Mucosa of descending colon (tissue), 3 donors: ENCODE data around the gene PSMD1. TPM values are rescaled to one million over a fixed set of nuclear protein-coding genes. Genes with fewer than 3 reads are reported as not detected.

Experiments used
- ATAC-seq: fragments of 200-7000 bp; cut with Tn5 transposase; one replicate; pipeline ENCODE4 v1.9.1; 2020; ENCODE audit warnings: mild to moderate bottlenecking, moderate library complexity
- DNase-seq, 3 donors: peaks; one replicate each; pipeline ENCODE4 v3.0.0-alpha.2; 2020
- H3K36me3 ChIP-seq: fragments of 200-600 bp; one replicate; pipeline ENCODE4 v1.8.0; 2021; ENCODE audit warnings: low read depth, mild to moderate bottlenecking
- H3K4me1 ChIP-seq: fragments of 200-600 bp; one replicate; pipeline ENCODE4 v1.8.0; 2021; ENCODE audit warnings: low read depth, mild to moderate bottlenecking
- H3K4me3 ChIP-seq: fragments of 200-600 bp; one replicate; pipeline ENCODE4 v1.8.0; 2021; ENCODE audit warnings: mild to moderate bottlenecking
- H3K9me3 ChIP-seq: fragments of 200-600 bp; one replicate; pipeline ENCODE4 v1.8.0; 2021; ENCODE audit warnings: mild to moderate bottlenecking
- intact Hi-C, 2 donors: fragments of 100-400 bp; cut with DNase I in 1 of 2; cut with micrococcal nuclease in 1 of 2; formaldehyde crosslinking; loops; one replicate each; pipeline versions ENCODE4 v1.11.0 to v1.11.1; 2022; cut with DNase I, micrococcal nuclease
- total RNA-seq, 3 donors: library from RNA; stranded (reverse); fragmentation: NEBNext Ultra II Directional in 2 of 3; extraction: Animal tissue kit (Norgen Biotek cat#: 25700) in 2 of 3; gene quantifications; one replicate each; pipeline versions ENCODE4 v1.2.1 to v1.2.4, GENCODE V29; 2021 to 2023
- TF ChIP-seq, protein P1 (sequence below): fragments of 200-600 bp; IDR thresholded peaks from one replicate; pipeline ENCODE4 v1.8.0; 2022; ENCODE audit warnings: antibody characterized with exemption, mild to moderate bottlenecking
- donor health status: DM: no; HTN: no; CAD: no; lungs with moderate emphysema.
- donor health status: DM: no; HTN: no; CAD: no.
- donor health status: DM: no; HTN: yes; CAD: no.

Gene PSMD1
- total RNA-seq, 3 donors from 2014 or later: 68.1 to 90.4 (median 76.6) TPM

DNA sequence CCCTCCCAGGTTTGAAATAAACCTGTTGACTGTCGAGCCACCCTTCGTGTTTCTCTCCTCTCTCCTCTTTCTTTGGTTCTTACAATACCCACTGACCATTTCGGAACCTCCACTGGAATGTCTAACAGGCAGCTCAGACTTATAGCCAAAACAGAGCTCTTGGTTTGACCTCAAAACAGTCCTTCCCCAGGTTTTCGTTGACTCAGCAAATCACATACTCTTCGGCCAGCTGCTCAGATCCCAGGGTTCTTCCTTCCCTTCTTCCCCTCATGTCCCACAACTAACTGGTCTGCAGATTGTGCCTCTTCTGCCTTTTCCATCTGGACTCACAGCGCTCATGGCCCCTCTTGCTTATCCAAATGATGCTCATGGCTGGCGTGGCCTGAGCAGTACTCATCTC is 146.4 kb downstream of the PSMD1 start:
- Histone ChIP-seq H3K4me1 (peaks cover 4% of the 10 kb centered on the region), H3K9me3 (no peaks in the 10 kb centered on the region), H3K36me3 (no peaks in the 10 kb centered on the region), H3K4me3 (no peak overlapping the region)
- intact Hi-C loops: no loop called here
- DNase-seq (no peak), ATAC-seq (no peak)
- TF ChIP-seq, protein P1, sequence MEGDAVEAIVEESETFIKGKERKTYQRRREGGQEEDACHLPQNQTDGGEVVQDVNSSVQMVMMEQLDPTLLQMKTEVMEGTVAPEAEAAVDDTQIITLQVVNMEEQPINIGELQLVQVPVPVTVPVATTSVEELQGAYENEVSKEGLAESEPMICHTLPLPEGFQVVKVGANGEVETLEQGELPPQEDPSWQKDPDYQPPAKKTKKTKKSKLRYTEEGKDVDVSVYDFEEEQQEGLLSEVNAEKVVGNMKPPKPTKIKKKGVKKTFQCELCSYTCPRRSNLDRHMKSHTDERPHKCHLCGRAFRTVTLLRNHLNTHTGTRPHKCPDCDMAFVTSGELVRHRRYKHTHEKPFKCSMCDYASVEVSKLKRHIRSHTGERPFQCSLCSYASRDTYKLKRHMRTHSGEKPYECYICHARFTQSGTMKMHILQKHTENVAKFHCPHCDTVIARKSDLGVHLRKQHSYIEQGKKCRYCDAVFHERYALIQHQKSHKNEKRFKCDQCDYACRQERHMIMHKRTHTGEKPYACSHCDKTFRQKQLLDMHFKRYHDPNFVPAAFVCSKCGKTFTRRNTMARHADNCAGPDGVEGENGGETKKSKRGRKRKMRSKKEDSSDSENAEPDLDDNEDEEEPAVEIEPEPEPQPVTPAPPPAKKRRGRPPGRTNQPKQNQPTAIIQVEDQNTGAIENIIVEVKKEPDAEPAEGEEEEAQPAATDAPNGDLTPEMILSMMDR: no peak

DNA sequence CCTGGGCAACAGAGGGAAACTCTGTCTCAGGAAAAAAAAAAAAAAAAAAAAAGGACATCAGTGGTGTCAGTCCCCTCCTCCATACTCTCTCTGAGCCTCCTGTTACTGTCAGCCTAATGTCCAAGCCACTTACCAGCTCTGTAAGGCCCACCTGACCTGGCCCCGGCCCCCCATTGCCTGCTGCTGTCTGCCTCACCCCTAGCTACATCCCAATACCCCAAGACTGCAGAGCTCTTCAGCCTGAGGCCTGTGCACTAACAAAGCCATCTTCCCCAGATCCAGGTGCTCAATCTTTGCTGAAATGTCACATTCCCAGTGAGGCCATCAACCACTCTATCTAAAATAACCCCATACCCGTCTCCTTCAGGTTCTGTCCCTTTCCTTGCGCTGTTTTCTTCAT is 147.5 kb downstream of the PSMD1 start:
- H3K4me3 ChIP-seq: no peak overlapping the region
- intact Hi-C loops: no loop called here
- no peak for ATAC-seq
- no peaks in the 10 kb centered on the region for H3K9me3 ChIP-seq
- no peak for DNase-seq
- no peaks in the 10 kb centered on the region for H3K36me3 ChIP-seq
- peaks cover 2% of the 10 kb centered on the region for H3K4me1 ChIP-seq
- TF ChIP-seq, protein P1: no peak

DNA sequence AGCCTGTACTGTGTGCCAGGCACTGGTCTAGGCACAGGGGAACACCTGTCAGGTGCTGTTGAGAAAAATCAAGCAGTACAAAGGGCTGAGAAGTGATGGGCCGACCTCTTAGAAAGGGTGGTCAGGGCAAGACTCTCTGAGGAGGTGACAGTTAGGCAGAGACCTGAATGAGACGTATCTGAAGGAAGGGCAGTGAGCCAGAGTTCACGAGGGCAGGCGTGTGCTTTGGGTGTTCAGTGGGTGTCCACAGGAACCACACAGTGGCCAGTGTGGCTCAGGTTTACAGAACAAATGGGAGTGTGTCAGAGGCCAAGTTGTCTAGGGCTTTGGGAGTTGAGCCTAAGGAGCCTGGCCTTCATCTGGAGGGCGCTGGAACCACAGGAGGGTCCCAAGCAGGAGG is 147.9 kb downstream of the PSMD1 start:
- Histone ChIP-seq H3K4me1 (no peaks in the 10 kb centered on the region), H3K36me3 (no peaks in the 10 kb centered on the region), H3K9me3 (no peaks in the 10 kb centered on the region), H3K4me3 (no peak overlapping the region)
- intact Hi-C loops: no loop called here
- no peak for DNase-seq
- TF ChIP-seq, protein P1: no peak
- no peak for ATAC-seq

DNA sequence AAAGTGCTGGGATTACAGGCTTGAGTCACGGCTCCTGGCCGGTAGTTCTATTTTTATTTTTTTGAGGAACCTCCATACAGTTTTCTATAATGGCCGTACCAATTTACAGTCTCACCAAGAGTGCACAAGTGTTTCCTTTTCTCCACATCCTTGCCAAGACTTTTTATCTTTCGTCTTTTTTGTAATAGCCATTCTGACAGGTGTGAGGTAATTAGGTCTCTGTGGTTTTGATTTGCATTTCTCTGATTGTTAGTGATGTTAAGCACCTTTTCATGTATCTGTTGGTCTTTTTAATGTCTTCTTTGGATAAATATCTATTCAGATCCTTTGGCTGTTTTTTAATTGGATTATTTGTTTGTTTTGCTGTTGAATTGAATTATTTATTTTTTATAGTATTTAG is 151.1 kb downstream of the PSMD1 start:
- no peak for ATAC-seq
- Histone ChIP-seq H3K9me3 (no peaks in the 10 kb centered on the region), H3K4me1 (no peaks in the 10 kb centered on the region), H3K36me3 (no peaks in the 10 kb centered on the region), H3K4me3 (no peak overlapping the region)
- intact Hi-C loops: no loop called here
- no peak for DNase-seq
- TF ChIP-seq, protein P1: no peak

DNA sequence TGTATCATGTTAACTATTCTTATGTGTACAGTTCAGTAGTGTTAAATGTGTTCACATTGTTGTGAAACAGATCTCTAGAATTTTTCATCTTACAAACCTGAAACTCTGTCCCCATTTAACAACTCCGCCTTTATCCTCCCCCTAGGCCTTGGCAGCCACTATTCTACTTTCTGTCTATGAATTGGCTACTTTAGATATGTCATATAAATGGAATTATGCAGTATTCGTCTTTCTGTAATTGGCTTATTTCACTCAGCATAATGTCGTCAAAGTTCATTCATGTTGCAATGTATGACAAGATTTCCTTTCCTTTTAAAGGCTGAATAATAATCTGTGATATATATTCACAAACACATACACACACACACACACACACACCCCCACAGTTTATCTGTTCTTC is 154.1 kb downstream of the PSMD1 start:
- no peak for DNase-seq
- H3K4me3 ChIP-seq: no peak overlapping the region
- ATAC-seq: no peak
- no peaks in the 10 kb centered on the region for H3K9me3 ChIP-seq
- TF ChIP-seq, protein P1: no peak
- intact Hi-C loops: no loop called here
- H3K36me3 ChIP-seq: no peaks in the 10 kb centered on the region
- H3K4me1 ChIP-seq: no peaks in the 10 kb centered on the region

DNA sequence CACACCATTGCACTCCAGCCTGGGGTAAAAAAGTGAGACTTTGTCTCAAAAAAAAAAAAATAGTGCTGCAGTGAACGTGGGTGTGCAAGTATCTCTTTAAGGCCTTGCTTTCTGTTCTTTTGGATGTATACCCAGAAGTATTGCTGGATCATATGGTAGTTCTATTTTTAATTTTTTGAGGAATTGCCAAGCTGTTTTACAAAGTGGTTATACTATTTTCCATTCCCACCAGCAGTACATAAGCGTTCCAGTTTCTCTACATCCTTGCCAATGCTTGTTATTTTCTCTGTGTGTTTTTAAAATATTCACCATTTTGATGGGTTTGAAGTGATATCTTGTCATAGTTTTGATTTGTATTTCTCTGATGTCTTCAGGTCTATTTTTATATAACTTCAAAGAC is 154.8 kb downstream of the PSMD1 start:
- intact Hi-C loops: no loop called here
- ATAC-seq: no peak
- no peak overlapping the region for H3K4me3 ChIP-seq
- DNase-seq: no peak
- H3K4me1 ChIP-seq: no peaks in the 10 kb centered on the region
- H3K36me3 ChIP-seq: no peaks in the 10 kb centered on the region
- TF ChIP-seq, protein P1: no peak
- H3K9me3 ChIP-seq: no peaks in the 10 kb centered on the region
